ENCODE measurements around the gene NUDT14. TPM values are rescaled to one million over a fixed set of nuclear protein-coding genes. Genes with fewer than 3 reads are reported as not detected.

NUDT14 gene
- total and polyA plus RNA-seq, 2 of the 8 experiments (the other 6 are each of a cell fraction or from before 2014, with no cell fraction given), result 25.5 to 33.3 TPM

DNA sequence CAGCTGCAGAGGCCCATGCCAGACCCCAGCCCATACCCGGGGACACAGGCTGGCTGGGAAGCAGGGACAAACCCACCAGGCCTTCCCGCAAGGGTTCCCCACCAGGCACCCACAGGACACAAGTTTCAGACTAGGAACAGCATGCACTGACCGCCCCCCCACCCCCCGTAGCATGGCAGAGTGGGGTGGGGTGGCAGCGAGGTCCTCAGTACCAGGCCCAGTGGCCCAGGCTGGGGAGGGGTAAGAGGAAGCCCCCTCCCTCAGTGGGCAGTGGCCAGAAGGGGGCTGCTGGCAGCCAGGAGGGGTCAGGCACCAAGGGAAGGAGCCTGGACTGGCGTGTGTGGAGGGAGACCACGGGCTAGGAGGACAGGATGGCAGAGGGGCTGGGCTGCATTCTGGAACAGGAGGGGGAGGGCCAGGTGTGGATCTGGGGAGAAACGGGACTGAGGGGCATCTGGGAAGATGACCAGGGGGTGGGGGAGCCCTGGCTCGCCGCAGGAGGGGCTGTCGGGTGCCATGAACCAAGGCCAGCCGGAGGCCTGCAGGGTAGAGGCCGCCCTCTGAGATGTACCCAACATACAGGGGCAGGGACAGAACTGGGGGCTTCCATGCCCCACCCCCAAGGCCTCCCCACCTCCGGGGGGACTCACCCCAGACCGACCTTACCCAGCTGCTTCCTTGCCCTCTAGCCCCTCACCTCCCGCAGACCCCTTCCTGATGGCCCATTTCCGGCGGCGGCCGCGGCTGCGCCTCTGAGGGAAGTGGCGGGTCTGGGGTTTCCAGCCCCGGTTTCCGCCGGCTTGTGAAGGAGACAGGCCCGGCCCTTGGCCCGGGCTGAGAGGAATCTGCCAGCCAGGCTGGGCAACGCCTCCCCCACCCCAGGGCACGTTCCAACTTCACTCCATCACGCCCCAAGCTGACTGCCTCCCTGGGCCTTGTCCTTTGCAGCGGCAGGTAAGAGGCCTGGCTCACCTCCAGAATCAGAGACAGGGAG lies 6.9 kb downstream of the NUDT14 start (continued):
- TF ChIP-seq GTF2F1 (IDR thresholded peaks at IDR 0.05; ENCODE audit: borderline replicate concordance, low read depth, low read length), result no peak
- no peak for TF ChIP-seq CBX8 (IDR thresholded peaks at IDR 0.05; ENCODE audit: borderline replicate concordance, low read depth, low read length)
- no peak for TF ChIP-seq HDAC6 (IDR thresholded peaks at IDR 0.05; ENCODE audit: low read depth, low read length)
- TF ChIP-seq TEAD4 (IDR thresholded peaks at IDR 0.05; ENCODE audit: low read depth, low read length), result no peak
- TF ChIP-seq SIRT6 (IDR thresholded peaks at IDR 0.05; ENCODE audit: low read length), result no peak
- no peak for TF ChIP-seq BRCA1 (IDR thresholded peaks at IDR 0.05; ENCODE audit: low read depth, low read length)
- TF ChIP-seq TAF7 (optimal IDR thresholded peaks at IDR 0.05; ENCODE audit: borderline replicate concordance, low read depth, low read length), result no peak
- TF ChIP-seq, protein P1, sequence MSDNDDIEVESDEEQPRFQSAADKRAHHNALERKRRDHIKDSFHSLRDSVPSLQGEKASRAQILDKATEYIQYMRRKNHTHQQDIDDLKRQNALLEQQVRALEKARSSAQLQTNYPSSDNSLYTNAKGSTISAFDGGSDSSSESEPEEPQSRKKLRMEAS (IDR thresholded peaks at IDR 0.05), result no peak
